Neural cell (in vitro differentiated cells): ENCODE data around the gene ABCA1. TPM values are rescaled to one million over a fixed set of nuclear protein-coding genes. Genes with fewer than 3 reads are reported as not detected.
"Not testable (repeated sequence)": the region's sequence is repeated elsewhere in the genome, so short reads cannot be mapped to it uniquely, and the experiment has no call there.

Experiments used
- H2AFZ ChIP-seq: fragments of 200-600, 300-800 bp; sonication (generic), shearing (Covaris generic); 2 replicates; pipeline ENCODE4 v1.6.0; 2014; ENCODE audit warnings: low read depth, mild to moderate bottlenecking, antibody characterized with exemption, low read length, moderate library complexity
- H3F3A ChIP-seq: fragments of 200-600 bp; shearing (Covaris generic); 2 replicates; pipeline ENCODE4 v1.6.1; 2016; ENCODE audit warnings: mild to moderate bottlenecking, moderate library complexity, mixed read lengths, antibody characterized with exemption, low read length; ENCODE audit not compliant: insufficient read depth, poor library complexity, severe bottlenecking
- H3K27ac ChIP-seq: fragments of 200-600, 300-800 bp; sonication (generic), shearing (Covaris generic); 2 replicates; pipeline ENCODE4 v1.5.1; 2014; ENCODE audit warnings: mild to moderate bottlenecking, low read length, moderate library complexity
- H3K27me3 ChIP-seq: fragments of 300-800, 200-600 bp; sonication (generic), shearing (Covaris generic); 2 replicates; pipeline ENCODE4 v1.6.0; 2014; ENCODE audit warnings: mild to moderate bottlenecking, low read depth, low read length, moderate library complexity; ENCODE audit not compliant: insufficient read depth
- H3K36me3 ChIP-seq: fragments of 300-800, 200-600 bp; sonication (generic), shearing (Covaris generic); 2 replicates; pipeline ENCODE4 v1.5.1; 2014; ENCODE audit warnings: mild to moderate bottlenecking, antibody characterized with exemption, low read length, moderate library complexity; ENCODE audit not compliant: insufficient read depth
- H3K4me2 ChIP-seq: fragments of 300-800, 200-600 bp; sonication (generic), shearing (Covaris generic); 2 replicates; pipeline ENCODE4 v1.6.0; 2014; ENCODE audit warnings: mild to moderate bottlenecking, low read length
- H3K4me3 ChIP-seq: fragments of 300-800, 200-600 bp; sonication (generic), shearing (Covaris generic); 2 replicates; pipeline ENCODE4 v1.5.1; 2014; ENCODE audit warnings: mild to moderate bottlenecking, low read length, moderate library complexity
- H3K79me2 ChIP-seq: fragments of 200-600 bp; shearing (Covaris generic); replicated peaks from 2 replicates; pipeline ENCODE4 v1.6.0; 2014; ENCODE audit warnings: mild to moderate bottlenecking, low read length, moderate library complexity; ENCODE audit not compliant: insufficient read depth
- H3K9ac ChIP-seq: fragments of 300-800, 200-600 bp; sonication (generic), shearing (Covaris generic); 2 replicates; pipeline ENCODE4 v1.6.1; 2016; ENCODE audit warnings: mild to moderate bottlenecking, low read length, mixed read lengths
- H3K9me2 ChIP-seq: fragments of 200-600 bp; shearing (Covaris generic); 2 replicates; pipeline ENCODE4 v1.6.1; 2016; ENCODE audit warnings: mild to moderate bottlenecking, low read length, mixed read lengths; ENCODE audit not compliant: insufficient read depth
- H3K9me3 ChIP-seq: fragments of 200-600, 300-800 bp; sonication (generic), shearing (Covaris generic); 2 replicates; pipeline ENCODE4 v1.6.1; 2016; ENCODE audit warnings: mild to moderate bottlenecking, mixed run types, low read length, moderate library complexity, mixed read lengths
- H4K20me1 ChIP-seq: fragments of 200-600 bp; shearing (Covaris generic); 2 replicates; pipeline ENCODE4 v1.6.1; 2016; ENCODE audit warnings: mild to moderate bottlenecking, mixed run types; ENCODE audit not compliant: insufficient read depth
- CTCF ChIP-seq: fragments of 450-650 bp; IDR thresholded peaks from 2 replicates; pipeline ENCODE4 v1.5.1; 2014; ENCODE audit warnings: antibody characterized with exemption, mild to moderate bottlenecking, moderate library complexity; ENCODE audit not compliant: poor library complexity, severe bottlenecking
- EP300 ChIP-seq: fragments of 450-650 bp; conservative IDR thresholded peaks from 2 replicates; pipeline ENCODE4 v1.6.1; 2014; ENCODE audit warnings: antibody characterized with exemption, mild to moderate bottlenecking, moderate library complexity; ENCODE audit not compliant: poor library complexity, severe bottlenecking
- EZH2 ChIP-seq: fragments of 200-600, 300-800 bp; shearing (Covaris generic), sonication (generic); IDR thresholded peaks from 2 replicates; pipeline ENCODE4 v1.6.1; 2014; ENCODE audit warnings: antibody characterized with exemption, low read length, borderline replicate concordance, mild to moderate bottlenecking; ENCODE audit not compliant: insufficient read depth, poor library complexity, severe bottlenecking
- MXI1 ChIP-seq: fragments of 450-650 bp; conservative IDR thresholded peaks from 2 replicates; pipeline ENCODE4 v1.6.1; 2014; ENCODE audit warnings: antibody characterized with exemption, mild to moderate bottlenecking; ENCODE audit not compliant: poor library complexity, severe bottlenecking
- POLR2AphosphoS5 ChIP-seq: IDR thresholded peaks from 2 replicates; pipeline ENCODE4 v1.6.1; 2012
- RAD21 ChIP-seq: fragments of 450-650 bp; conservative IDR thresholded peaks from 2 replicates; pipeline ENCODE4 v1.6.1; 2014; ENCODE audit warnings: antibody characterized with exemption, mild to moderate bottlenecking, moderate library complexity
- REST ChIP-seq: IDR thresholded peaks from 2 replicates; pipeline ENCODE4 v1.6.1; 2012; ENCODE audit warnings: borderline replicate concordance
- SMC3 ChIP-seq: fragments of 450-650 bp; conservative IDR thresholded peaks from 2 replicates; pipeline ENCODE4 v1.6.1; 2014; ENCODE audit warnings: antibody characterized with exemption, mild to moderate bottlenecking, moderate library complexity; ENCODE audit not compliant: poor library complexity
- TAF1 ChIP-seq: IDR thresholded peaks from 2 replicates; pipeline ENCODE4 v1.6.1; 2012; ENCODE audit warnings: low read depth
- polyA plus RNA-seq: library from polyadenylated mRNA; depleted of rRNA; stranded (reverse); fragments of >200 nt; gene quantifications from 2 replicates; pipeline ENCODE4 v1.2.3, GENCODE V29; 2014

ABCA1 gene
- polyA plus RNA-seq, 1 donor from 2014 or later, result 5.2 TPM

GRCh38 chr9:104856413-104856941 lies 71.5 kb downstream of the ABCA1 start:
- Histone ChIP-seq H3K36me3 (peaks cover 5% of the 10 kb centered on the region), H3K9me2 (no peaks in the 10 kb centered on the region), H3K9ac (no peak overlapping the region), H3K4me3 (no peak overlapping the region), H3K4me2 (no peak overlapping the region), H4K20me1 (no peaks in the 10 kb centered on the region), H3F3A (no peaks in the 10 kb centered on the region), H3K79me2 (no peaks in the 10 kb centered on the region), H3K27me3 (no peaks in the 10 kb centered on the region), H3K9me3 (no peaks in the 10 kb centered on the region), H3K27ac (no peak overlapping the region), H2AFZ (no peak overlapping the region)
- TF ChIP-seq EP300 (no peak), EZH2 (no peak), TAF1 (no peak), MXI1 (no peak), POLR2AphosphoS5 (no peak), RAD21 (no peak), CTCF (no peak), SMC3 (no peak), REST (no peak)

GRCh38 chr9:104855807-104856206 lies 72.1 kb downstream of the ABCA1 start:
- Histone ChIP-seq H2AFZ (no peak overlapping the region), H3K27me3 (no peaks in the 10 kb centered on the region), H3K4me3 (no peak overlapping the region), H3K36me3 (peaks cover 5% of the 10 kb centered on the region), H3F3A (no peaks in the 10 kb centered on the region), H3K79me2 (no peaks in the 10 kb centered on the region), H3K9ac (no peak overlapping the region), H3K9me2 (no peaks in the 10 kb centered on the region), H3K9me3 (no peaks in the 10 kb centered on the region), H3K4me2 (no peak overlapping the region), H4K20me1 (no peaks in the 10 kb centered on the region), H3K27ac (no peak overlapping the region)
- TF ChIP-seq POLR2AphosphoS5 (no peak), SMC3 (no peak), CTCF (no peak), TAF1 (no peak), REST (no peak), RAD21 (no peak), MXI1 (no peak), EZH2 (no peak), EP300 (no peak)

DNA sequence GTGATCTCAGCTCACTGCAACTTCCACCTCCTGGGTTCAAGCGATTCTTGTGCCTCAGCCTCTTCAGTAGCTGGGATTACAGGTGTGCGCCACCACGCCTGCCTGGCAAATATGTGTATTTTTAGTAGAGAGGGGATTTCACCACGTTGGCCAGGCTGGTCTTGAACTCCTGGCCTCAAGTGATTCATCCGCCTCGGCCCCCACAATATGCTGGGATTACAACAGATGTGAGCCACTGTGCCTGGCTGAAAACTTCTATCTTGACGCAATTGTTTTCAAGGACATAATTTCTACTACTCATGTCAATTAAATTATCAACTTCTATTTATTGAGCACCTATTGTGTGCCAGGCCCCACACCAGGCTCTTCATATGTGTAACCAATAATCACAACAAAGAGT lies 72.7 kb downstream of the ABCA1 start:
- H4K20me1 ChIP-seq, H3F3A ChIP-seq, H3K36me3 ChIP-seq, H3K79me2 ChIP-seq, H3K4me2 ChIP-seq, H3K27ac ChIP-seq, H3K9ac ChIP-seq, H3K27me3 ChIP-seq, H3K9me3 ChIP-seq, H2AFZ ChIP-seq, H3K9me2 ChIP-seq, H3K4me3 ChIP-seq: not testable (repeated sequence)
